GM23338 (cell line): ENCODE measurements around the gene TENM3.

Source experiments
- CREB1 ChIP-seq: fragments of 250-450 bp; sonication (Bioruptor Pico); IDR thresholded peaks from 2 replicates; pipeline ENCODE4 v1.5.0; 2020; ENCODE audit warnings: low read depth, mild to moderate bottlenecking, moderate library complexity
- EZH2 ChIP-seq: fragments of 200-600 bp; sonication (generic); IDR thresholded peaks from one replicate; pipeline ENCODE4 v1.8.0; 2017; ENCODE audit warnings: antibody characterized with exemption, mild to moderate bottlenecking, low read depth; ENCODE audit not compliant: unreplicated experiment
- EZH2phosphoT487 ChIP-seq: fragments of 200-600 bp; sonication (generic); IDR thresholded peaks from one replicate; pipeline ENCODE4 v1.8.1; 2018; ENCODE audit warnings: antibody characterized with exemption; ENCODE audit not compliant: unreplicated experiment
- JUNB ChIP-seq: IDR thresholded peaks from one replicate; pipeline ENCODE4 v1.6.1; 2016; ENCODE audit warnings: antibody characterized with exemption; ENCODE audit not compliant: unreplicated experiment
- NANOG ChIP-seq: IDR thresholded peaks from 2 replicates; pipeline ENCODE4 v1.6.1; 2016; ENCODE audit warnings: antibody characterized with exemption, borderline replicate concordance
- POLR2AphosphoS5 ChIP-seq: IDR thresholded peaks from 2 replicates; pipeline ENCODE4 v1.6.1; 2016; ENCODE audit warnings: antibody characterized with exemption, low read depth
- STAT1 ChIP-seq: IDR thresholded peaks from one replicate; pipeline ENCODE4 v1.6.1; 2016; ENCODE audit warnings: antibody characterized with exemption; ENCODE audit not compliant: unreplicated experiment
- ZNF114 ChIP-seq: fragments of 250-450 bp; sonication (Bioruptor Pico); IDR thresholded peaks from 2 replicates; pipeline ENCODE4 v1.5.0; 2020; ENCODE audit warnings: mild to moderate bottlenecking, moderate library complexity
- ZNF331 ChIP-seq: fragments of 250-450 bp; sonication (Bioruptor Pico); IDR thresholded peaks from 2 replicates; pipeline ENCODE4 v1.5.0; 2020; ENCODE audit warnings: low read depth, mild to moderate bottlenecking, moderate library complexity
- TF ChIP-seq, protein P1 (sequence below), 2 experiments: fragments of 200-600 bp in 1 of 2; sonication (generic) in 1 of 2; conservative IDR thresholded peaks; 2 replicates each; pipeline versions ENCODE4 v1.5.1 to v1.6.1; 2016 to 2017; ENCODE audit warnings: antibody characterized with exemption in 2 of 2, low read depth in 2 of 2, mild to moderate bottlenecking in 2 of 2, moderate library complexity in 1 of 2
- TF ChIP-seq, protein P2 (sequence below): IDR thresholded peaks from 2 replicates; pipeline ENCODE4 v1.6.1; 2016; ENCODE audit warnings: antibody characterized with exemption
- TF ChIP-seq, protein P3 (sequence below): IDR thresholded peaks from one replicate; pipeline ENCODE4 v1.6.1; 2018; ENCODE audit warnings: antibody characterized with exemption; ENCODE audit not compliant: unreplicated experiment
- TF ChIP-seq, protein P4 (sequence below): fragments of 250-450 bp; sonication (Bioruptor Pico); IDR thresholded peaks from 2 replicates; pipeline ENCODE4 v1.5.0; 2020; ENCODE audit warnings: mild to moderate bottlenecking, moderate library complexity

DNA sequence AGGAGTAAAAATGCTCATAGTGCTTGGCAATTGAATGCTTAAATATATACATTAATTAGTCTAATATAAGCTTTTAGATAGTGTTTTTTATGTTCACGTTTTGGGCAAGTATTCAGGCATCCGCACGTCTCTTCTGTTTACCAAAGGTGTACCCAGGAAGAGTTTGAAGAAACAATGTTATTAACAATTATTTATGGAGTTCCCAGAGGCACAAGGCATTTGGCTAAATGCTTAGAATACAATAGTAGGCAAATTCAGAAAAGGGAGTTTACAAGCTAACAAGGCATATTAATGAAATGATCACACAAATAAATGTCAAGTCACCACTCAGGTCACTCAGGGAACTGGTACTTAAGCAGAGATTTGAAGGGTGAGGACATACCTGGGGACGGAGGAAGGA is 294.8 kb downstream of the TENM3 start:
- TF ChIP-seq, protein P1, sequence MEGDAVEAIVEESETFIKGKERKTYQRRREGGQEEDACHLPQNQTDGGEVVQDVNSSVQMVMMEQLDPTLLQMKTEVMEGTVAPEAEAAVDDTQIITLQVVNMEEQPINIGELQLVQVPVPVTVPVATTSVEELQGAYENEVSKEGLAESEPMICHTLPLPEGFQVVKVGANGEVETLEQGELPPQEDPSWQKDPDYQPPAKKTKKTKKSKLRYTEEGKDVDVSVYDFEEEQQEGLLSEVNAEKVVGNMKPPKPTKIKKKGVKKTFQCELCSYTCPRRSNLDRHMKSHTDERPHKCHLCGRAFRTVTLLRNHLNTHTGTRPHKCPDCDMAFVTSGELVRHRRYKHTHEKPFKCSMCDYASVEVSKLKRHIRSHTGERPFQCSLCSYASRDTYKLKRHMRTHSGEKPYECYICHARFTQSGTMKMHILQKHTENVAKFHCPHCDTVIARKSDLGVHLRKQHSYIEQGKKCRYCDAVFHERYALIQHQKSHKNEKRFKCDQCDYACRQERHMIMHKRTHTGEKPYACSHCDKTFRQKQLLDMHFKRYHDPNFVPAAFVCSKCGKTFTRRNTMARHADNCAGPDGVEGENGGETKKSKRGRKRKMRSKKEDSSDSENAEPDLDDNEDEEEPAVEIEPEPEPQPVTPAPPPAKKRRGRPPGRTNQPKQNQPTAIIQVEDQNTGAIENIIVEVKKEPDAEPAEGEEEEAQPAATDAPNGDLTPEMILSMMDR (conservative IDR thresholded peaks at IDR 0.05; ENCODE audit: low read depth in 2 of 2) = no peak
- TF ChIP-seq EZH2 = no peak
- no peak for TF ChIP-seq EZH2phosphoT487
- TF ChIP-seq, protein P2, sequence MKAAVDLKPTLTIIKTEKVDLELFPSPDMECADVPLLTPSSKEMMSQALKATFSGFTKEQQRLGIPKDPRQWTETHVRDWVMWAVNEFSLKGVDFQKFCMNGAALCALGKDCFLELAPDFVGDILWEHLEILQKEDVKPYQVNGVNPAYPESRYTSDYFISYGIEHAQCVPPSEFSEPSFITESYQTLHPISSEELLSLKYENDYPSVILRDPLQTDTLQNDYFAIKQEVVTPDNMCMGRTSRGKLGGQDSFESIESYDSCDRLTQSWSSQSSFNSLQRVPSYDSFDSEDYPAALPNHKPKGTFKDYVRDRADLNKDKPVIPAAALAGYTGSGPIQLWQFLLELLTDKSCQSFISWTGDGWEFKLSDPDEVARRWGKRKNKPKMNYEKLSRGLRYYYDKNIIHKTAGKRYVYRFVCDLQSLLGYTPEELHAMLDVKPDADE = no peak
- no peak for TF ChIP-seq POLR2AphosphoS5
- TF ChIP-seq, protein P3, sequence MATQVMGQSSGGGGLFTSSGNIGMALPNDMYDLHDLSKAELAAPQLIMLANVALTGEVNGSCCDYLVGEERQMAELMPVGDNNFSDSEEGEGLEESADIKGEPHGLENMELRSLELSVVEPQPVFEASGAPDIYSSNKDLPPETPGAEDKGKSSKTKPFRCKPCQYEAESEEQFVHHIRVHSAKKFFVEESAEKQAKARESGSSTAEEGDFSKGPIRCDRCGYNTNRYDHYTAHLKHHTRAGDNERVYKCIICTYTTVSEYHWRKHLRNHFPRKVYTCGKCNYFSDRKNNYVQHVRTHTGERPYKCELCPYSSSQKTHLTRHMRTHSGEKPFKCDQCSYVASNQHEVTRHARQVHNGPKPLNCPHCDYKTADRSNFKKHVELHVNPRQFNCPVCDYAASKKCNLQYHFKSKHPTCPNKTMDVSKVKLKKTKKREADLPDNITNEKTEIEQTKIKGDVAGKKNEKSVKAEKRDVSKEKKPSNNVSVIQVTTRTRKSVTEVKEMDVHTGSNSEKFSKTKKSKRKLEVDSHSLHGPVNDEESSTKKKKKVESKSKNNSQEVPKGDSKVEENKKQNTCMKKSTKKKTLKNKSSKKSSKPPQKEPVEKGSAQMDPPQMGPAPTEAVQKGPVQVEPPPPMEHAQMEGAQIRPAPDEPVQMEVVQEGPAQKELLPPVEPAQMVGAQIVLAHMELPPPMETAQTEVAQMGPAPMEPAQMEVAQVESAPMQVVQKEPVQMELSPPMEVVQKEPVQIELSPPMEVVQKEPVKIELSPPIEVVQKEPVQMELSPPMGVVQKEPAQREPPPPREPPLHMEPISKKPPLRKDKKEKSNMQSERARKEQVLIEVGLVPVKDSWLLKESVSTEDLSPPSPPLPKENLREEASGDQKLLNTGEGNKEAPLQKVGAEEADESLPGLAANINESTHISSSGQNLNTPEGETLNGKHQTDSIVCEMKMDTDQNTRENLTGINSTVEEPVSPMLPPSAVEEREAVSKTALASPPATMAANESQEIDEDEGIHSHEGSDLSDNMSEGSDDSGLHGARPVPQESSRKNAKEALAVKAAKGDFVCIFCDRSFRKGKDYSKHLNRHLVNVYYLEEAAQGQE = no peak
- no peak for TF ChIP-seq STAT1
- TF ChIP-seq CREB1 (CRISPR knock-in tag) = no peak
- no peak for TF ChIP-seq ZNF114
- TF ChIP-seq ZNF331 (CRISPR knock-in tag) = no peak
- no peak for TF ChIP-seq JUNB
- TF ChIP-seq, protein P4, sequence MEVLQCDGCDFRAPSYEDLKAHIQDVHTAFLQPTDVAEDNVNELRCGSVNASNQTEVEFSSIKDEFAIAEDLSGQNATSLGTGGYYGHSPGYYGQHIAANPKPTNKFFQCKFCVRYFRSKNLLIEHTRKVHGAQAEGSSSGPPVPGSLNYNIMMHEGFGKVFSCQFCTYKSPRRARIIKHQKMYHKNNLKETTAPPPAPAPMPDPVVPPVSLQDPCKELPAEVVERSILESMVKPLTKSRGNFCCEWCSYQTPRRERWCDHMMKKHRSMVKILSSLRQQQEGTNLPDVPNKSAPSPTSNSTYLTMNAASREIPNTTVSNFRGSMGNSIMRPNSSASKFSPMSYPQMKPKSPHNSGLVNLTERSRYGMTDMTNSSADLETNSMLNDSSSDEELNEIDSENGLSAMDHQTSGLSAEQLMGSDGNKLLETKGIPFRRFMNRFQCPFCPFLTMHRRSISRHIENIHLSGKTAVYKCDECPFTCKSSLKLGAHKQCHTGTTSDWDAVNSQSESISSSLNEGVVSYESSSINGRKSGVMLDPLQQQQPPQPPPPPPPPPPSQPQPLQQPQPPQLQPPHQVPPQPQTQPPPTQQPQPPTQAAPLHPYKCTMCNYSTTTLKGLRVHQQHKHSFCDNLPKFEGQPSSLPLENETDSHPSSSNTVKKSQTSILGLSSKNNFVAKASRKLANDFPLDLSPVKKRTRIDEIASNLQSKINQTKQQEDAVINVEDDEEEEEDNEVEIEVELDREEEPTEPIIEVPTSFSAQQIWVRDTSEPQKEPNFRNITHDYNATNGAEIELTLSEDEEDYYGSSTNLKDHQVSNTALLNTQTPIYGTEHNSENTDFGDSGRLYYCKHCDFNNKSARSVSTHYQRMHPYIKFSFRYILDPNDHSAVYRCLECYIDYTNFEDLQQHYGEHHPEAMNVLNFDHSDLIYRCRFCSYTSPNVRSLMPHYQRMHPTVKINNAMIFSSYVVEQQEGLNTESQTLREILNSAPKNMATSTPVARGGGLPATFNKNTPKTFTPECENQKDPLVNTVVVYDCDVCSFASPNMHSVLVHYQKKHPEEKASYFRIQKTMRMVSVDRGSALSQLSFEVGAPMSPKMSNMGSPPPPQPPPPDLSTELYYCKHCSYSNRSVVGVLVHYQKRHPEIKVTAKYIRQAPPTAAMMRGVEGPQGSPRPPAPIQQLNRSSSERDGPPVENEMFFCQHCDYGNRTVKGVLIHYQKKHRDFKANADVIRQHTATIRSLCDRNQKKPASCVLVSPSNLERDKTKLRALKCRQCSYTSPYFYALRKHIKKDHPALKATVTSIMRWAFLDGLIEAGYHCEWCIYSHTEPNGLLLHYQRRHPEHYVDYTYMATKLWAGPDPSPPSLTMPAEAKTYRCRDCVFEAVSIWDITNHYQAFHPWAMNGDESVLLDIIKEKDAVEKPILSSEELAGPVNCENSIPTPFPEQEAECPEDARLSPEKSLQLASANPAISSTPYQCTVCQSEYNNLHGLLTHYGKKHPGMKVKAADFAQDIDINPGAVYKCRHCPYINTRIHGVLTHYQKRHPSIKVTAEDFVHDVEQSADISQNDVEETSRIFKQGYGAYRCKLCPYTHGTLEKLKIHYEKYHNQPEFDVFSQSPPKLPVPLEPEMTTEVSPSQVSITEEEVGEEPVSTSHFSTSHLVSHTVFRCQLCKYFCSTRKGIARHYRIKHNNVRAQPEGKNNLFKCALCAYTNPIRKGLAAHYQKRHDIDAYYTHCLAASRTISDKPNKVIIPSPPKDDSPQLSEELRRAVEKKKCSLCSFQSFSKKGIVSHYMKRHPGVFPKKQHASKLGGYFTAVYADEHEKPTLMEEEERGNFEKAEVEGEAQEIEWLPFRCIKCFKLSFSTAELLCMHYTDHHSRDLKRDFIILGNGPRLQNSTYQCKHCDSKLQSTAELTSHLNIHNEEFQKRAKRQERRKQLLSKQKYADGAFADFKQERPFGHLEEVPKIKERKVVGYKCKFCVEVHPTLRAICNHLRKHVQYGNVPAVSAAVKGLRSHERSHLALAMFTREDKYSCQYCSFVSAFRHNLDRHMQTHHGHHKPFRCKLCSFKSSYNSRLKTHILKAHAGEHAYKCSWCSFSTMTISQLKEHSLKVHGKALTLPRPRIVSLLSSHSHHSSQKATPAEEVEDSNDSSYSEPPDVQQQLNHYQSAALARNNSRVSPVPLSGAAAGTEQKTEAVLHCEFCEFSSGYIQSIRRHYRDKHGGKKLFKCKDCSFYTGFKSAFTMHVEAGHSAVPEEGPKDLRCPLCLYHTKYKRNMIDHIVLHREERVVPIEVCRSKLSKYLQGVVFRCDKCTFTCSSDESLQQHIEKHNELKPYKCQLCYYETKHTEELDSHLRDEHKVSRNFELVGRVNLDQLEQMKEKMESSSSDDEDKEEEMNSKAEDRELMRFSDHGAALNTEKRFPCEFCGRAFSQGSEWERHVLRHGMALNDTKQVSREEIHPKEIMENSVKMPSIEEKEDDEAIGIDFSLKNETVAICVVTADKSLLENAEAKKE = no peak
- TF ChIP-seq NANOG = no peak
